Large intestine (tissue), 3 donors: ENCODE results near the gene PFKP. TPM values are rescaled to one million over a fixed set of nuclear protein-coding genes. Genes with fewer than 3 reads are reported as not detected.

Source experiments
- DNase-seq, 2 donors: peaks; one replicate each; pipeline versions ENCODE4 v3.0.0 to v3.0.0-alpha.2; 2013
- H3K27ac ChIP-seq: one replicate; pipeline ENCODE4 v1.5.1; 2013; ENCODE audit warnings: low read length
- H3K27me3 ChIP-seq: 2 replicates; pipeline ENCODE4 v1.6.1; 2013; ENCODE audit warnings: low read length; ENCODE audit not compliant: control insufficient read depth, insufficient read depth
- H3K36me3 ChIP-seq: 2 replicates; pipeline ENCODE4 v1.6.1; 2013; ENCODE audit warnings: low read length; ENCODE audit not compliant: control insufficient read depth, insufficient read depth
- H3K4me1 ChIP-seq: one replicate; pipeline ENCODE4 v1.6.1; 2013; ENCODE audit warnings: low read length; ENCODE audit not compliant: control insufficient read depth, insufficient read depth
- H3K4me3 ChIP-seq: one replicate; pipeline ENCODE4 v1.5.1; 2013; ENCODE audit warnings: low read length
- H3K9me3 ChIP-seq: one replicate; pipeline ENCODE4 v1.6.1; 2013; ENCODE audit warnings: mild to moderate bottlenecking, low read depth, low read length, moderate library complexity; ENCODE audit not compliant: control insufficient read depth
- WGBS: methylation state at CpG from one replicate; pipeline ENCODE4 v1.1.5; 2013; ENCODE audit warnings: low lambda C conversion rate; ENCODE audit not compliant: insufficient coverage; 5-methylcytosine and 5-hydroxymethylcytosine counted together
- polyA plus RNA-seq: library from polyadenylated mRNA; unstranded; fragments of 120-200 nt; gene quantifications from one replicate; pipeline ENCODE4 v1.2.1, GENCODE V29; 2013

PFKP gene
- polyA plus RNA-seq, 1 donor: 29.2 TPM

DNA sequence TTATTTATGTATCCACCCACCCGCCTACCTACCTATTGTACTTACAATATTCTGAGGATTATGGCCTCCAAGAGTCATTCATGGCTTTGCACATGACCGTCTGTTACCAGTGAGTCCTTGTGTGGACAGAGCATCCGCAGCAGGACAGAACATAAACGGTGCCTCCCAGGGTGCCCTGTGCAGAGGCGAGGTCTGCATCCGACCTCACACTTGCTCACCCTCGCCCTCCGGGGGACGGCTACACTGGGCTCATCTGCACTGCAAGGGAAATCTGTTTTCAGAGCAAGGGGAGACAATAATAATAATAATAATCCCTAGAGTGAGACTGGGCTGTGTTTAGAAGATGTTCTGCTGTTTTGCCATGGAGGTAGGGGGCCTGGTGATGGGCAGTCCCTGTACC, 29.8 kb downstream of the PFKP start:
- no peak for DNase-seq

GRCh38 chr10:3098689-3099088, 31.3 kb downstream of the PFKP start:
- peaks cover 21% of the 10 kb centered on the region for H3K4me1 ChIP-seq
- no peak for DNase-seq
- H3K4me3 ChIP-seq: no peak overlapping the region
- peaks cover 3% of the 10 kb centered on the region for H3K9me3 ChIP-seq
- WGBS: 70% methylated on average over 2 of the region's 11 CpGs
- no peak overlapping the region for H3K27ac ChIP-seq
- H3K36me3 ChIP-seq: peaks cover 8% of the 10 kb centered on the region
- no peaks in the 10 kb centered on the region for H3K27me3 ChIP-seq

More for the DNA sequence above, 29.8 kb downstream of the PFKP start:
- no peaks in the 10 kb centered on the region for H3K27me3 ChIP-seq
- no peak overlapping the region for H3K27ac ChIP-seq
- peaks cover 3% of the 10 kb centered on the region for H3K9me3 ChIP-seq
- peaks cover 21% of the 10 kb centered on the region for H3K4me1 ChIP-seq
- H3K4me3 ChIP-seq: no peak overlapping the region
- H3K36me3 ChIP-seq: peaks cover 8% of the 10 kb centered on the region
- WGBS: no CpG with 5 or more reads among the region's 9 CpGs

DNA sequence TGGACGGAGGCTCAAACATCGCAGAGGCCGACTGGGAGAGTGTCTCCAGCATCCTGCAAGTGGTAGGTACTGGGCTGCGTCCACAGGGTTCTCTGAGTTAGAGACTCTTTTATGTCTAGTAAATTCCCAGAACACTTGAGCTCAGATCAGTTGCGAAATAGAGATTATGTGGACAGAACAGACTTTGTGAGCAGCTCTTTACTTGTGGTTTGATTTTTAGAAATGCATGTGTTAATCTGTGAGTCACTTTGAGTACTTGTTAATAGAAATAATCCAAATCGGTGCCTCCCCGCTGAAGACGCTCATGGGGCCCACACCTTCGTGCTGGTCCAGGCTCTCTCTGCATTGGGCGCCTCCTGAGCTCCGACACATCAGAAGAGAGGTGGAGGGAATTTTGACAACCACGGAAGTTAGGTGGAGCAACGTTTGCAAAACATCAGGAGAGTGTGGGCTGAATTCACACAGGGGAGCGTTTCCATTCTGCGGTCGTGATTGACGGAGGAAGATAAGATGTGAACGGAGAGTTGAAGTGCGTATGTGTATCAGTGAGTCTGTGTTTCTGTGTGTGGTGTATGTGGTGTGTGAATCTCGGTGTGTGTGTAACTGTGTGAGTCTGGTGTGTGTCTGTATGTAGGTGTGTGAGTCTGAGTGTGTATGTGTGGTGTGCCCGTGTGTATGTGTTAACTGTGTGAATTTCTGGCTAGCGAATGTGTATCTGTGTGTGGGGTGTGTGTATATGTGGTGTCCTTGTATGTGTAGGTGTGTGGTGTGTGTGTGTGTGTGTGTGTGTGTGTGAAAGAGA, 32.1 kb downstream of the PFKP start:
- no peak overlapping the region for H3K4me3 ChIP-seq
- DNase-seq: no peak
- peaks cover 8% of the 10 kb centered on the region for H3K36me3 ChIP-seq
- WGBS: 76% methylated on average over 5 of the region's 22 CpGs
- peaks cover 17% of the 10 kb centered on the region for H3K4me1 ChIP-seq
- H3K9me3 ChIP-seq: peaks cover 3% of the 10 kb centered on the region
- no peak overlapping the region for H3K27ac ChIP-seq
- H3K27me3 ChIP-seq: no peaks in the 10 kb centered on the region

- peaks cover 11% of the 10 kb centered on the region for H3K36me3 ChIP-seq
- H3K4me3 ChIP-seq: no peak overlapping the region
- DNase-seq: no peak
- H3K9me3 ChIP-seq: peaks cover 3% of the 10 kb centered on the region
- H3K4me1 ChIP-seq: peaks cover 9% of the 10 kb centered on the region
- no peak overlapping the region for H3K27ac ChIP-seq
- H3K27me3 ChIP-seq: no peaks in the 10 kb centered on the region
- WGBS: 100% methylated on average over 1 of the region's 19 CpGs
These were observed 32.9 kb downstream of the PFKP start for GRCh38 chr10:3100093-3100792.

DNA sequence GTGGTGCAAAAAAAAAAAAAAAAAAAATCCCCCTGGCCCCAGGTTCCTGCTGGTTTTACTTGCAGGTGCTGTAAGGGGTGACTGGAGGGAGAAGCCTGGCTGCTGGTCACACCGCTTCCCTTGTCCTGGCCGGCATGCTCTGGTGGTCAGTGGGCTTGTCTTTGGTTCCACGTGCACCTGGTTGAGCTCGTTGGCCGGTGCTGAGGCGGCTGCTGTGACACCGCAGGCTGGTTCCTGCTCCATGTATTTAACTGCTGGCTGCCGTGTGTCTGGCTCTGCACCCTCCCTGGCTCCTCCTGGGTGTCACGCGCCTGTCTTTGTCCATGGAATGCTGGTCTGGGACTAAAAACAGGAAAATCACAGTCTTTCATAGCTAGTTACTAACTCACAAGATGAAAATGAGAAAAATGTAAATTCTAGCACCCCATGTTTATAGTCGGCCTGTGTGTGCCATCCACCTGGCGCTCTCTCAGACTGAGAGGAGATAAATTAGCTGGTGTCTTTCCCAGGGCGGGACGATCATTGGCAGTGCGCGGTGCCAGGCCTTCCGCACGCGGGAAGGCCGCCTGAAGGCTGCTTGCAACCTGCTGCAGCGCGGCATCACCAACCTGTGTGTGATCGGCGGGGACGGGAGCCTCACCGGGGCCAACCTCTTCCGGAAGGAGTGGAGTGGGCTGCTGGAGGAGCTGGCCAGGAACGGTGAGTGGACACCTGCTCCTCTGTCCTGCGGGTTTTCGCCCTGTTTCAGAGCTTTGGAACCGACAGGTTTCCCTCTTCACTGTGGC, 33.7 kb downstream of the PFKP start:
- Histone ChIP-seq H3K9me3 (peaks cover 3% of the 10 kb centered on the region), H3K27me3 (no peaks in the 10 kb centered on the region), H3K4me3 (no peak overlapping the region), H3K27ac (no peak overlapping the region), H3K4me1 (peaks cover 6% of the 10 kb centered on the region), H3K36me3 (peaks cover 14% of the 10 kb centered on the region)
- no CpG with 5 or more reads among the region's 31 CpGs for WGBS
- DNase-seq: no peak

DNA sequence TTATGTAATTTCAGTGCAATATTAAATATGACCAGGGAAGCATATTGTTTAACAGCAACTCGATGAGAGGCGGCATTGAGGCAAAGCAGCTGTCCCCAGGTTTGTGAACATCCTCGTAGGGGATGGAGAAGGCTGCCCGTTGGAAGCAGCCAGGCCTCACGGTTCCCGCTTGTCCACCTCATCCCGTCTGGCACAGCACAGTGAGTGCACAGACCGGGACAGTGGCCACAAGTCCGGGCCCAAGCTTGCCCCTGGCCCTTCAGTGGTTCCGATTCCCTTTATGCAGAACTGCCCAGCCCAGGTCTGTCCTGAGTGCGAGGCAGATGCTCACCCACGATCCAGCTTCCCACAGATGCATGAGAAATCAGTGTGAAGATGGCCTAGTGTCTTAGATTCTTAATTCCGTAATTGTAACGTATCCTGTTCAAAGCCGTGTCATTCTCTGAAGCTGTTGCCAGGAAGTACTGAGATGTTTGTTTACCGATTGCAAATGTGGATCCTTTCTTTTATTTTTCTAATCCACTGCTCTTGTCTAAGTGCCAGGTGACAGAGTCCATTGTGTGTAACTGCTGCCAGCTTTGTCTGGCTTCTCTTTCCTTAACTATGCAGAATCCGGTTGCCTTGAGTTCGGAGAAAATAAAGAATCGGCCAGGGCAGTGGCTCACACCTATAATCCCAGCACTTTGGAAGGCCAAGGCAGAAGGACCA, 35.5 kb downstream of the PFKP start:
- H3K27ac ChIP-seq: no peak overlapping the region
- peaks cover 14% of the 10 kb centered on the region for H3K36me3 ChIP-seq
- 77% methylated on average over 2 of the region's 19 CpGs for WGBS

DNA sequence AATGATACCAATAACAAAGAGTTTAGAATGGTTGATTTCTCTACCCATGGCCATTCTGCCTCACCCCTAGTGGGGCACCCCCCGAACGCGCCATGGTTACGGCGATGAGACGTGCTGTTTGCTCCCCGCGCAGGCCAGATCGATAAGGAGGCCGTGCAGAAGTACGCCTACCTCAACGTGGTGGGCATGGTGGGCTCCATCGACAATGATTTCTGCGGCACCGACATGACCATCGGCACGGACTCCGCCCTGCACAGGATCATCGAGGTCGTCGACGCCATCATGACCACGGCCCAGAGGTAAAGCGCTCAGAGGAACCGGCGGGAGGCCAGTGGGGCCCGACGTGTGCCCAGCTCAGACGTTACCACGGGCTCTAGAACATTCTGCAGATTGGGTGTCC, 36.3 kb downstream of the PFKP start:
- peaks cover 18% of the 10 kb centered on the region for H3K36me3 ChIP-seq

More for the DNA sequence above, 35.5 kb downstream of the PFKP start:
- no peaks in the 10 kb centered on the region for H3K4me1 ChIP-seq
- H3K4me3 ChIP-seq: no peak overlapping the region
- H3K9me3 ChIP-seq: peaks cover 3% of the 10 kb centered on the region
- H3K27me3 ChIP-seq: no peaks in the 10 kb centered on the region
- no peak for DNase-seq

DNA sequence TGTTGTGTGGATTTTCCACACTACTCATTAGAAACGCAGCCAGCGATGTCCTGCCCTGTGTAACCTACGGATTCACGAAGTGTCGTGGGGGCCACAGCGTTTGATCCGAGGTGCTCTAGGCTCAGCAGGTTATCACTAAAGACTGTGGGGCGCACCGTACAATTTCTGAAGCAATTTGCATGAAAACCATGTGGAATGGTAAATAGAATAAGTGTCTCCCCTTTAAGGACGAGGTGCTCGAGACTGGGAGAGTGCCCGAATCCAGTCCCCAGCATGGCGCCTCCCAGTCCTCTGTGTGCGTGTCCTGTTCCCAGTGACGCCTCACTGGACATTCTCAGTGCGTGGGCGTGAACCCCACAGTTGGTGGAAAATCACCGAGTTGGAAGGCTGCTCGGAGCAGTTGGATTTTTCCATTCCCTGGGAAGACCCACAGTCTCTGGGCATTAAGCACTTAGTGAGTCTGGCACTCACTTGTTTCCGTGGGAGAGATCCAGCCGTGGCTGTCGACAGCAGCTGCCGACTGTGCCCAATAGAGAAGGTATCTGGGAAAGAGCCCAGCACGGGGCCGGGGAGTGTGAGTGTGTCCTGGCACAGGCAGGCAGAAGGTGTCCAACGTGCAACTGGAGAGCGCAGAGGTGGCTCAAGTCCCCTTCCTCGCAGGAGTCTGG, 37.0 kb downstream of the PFKP start:
- WGBS: no CpG with 5 or more reads among the region's 28 CpGs
- H3K27me3 ChIP-seq: no peaks in the 10 kb centered on the region
- no peak overlapping the region for H3K4me3 ChIP-seq
- peaks cover 3% of the 10 kb centered on the region for H3K9me3 ChIP-seq
- H3K4me1 ChIP-seq: no peaks in the 10 kb centered on the region
- H3K36me3 ChIP-seq: peaks cover 22% of the 10 kb centered on the region
- DNase-seq: no peak
- no peak overlapping the region for H3K27ac ChIP-seq

More for the DNA sequence above, 36.3 kb downstream of the PFKP start:
- H3K4me3 ChIP-seq: no peak overlapping the region
- H3K4me1 ChIP-seq: no peaks in the 10 kb centered on the region
- peaks cover 3% of the 10 kb centered on the region for H3K9me3 ChIP-seq
- DNase-seq: no peak
- H3K27me3 ChIP-seq: no peaks in the 10 kb centered on the region
- no peak overlapping the region for H3K27ac ChIP-seq
- WGBS: no CpG with 5 or more reads among the region's 30 CpGs

GRCh38 chr10:3105166-3105565, 37.8 kb downstream of the PFKP start:
- no CpG with 5 or more reads among the region's 20 CpGs for WGBS
- DNase-seq: no peak

More at GRCh38 chr10:3105166-3105565, 37.8 kb downstream of the PFKP start:
- Histone ChIP-seq H3K9me3 (peaks cover 3% of the 10 kb centered on the region), H3K4me1 (no peaks in the 10 kb centered on the region), H3K36me3 (peaks cover 22% of the 10 kb centered on the region), H3K27me3 (no peaks in the 10 kb centered on the region), H3K4me3 (no peak overlapping the region), H3K27ac (no peak overlapping the region)
